AG09309 (cell line): ENCODE results near the gene OCEL1.

Experiments
- DNase-seq: peaks from one replicate; pipeline ENCODE4 v3.0.0-alpha.2; 2010; ENCODE audit warnings: low read depth
- H3K4me3 ChIP-seq: 2 replicates; pipeline ENCODE4 v1.5.1; 2011; ENCODE audit warnings: mild to moderate bottlenecking, low read depth, low read length, moderate library complexity; ENCODE audit not compliant: control insufficient read depth
- CTCF ChIP-seq: IDR thresholded peaks from 2 replicates; pipeline ENCODE4 v1.5.1; 2011; ENCODE audit warnings: mild to moderate bottlenecking, low read depth, low read length, inconsistent platforms; ENCODE audit not compliant: insufficient read depth, control insufficient read depth; ENCODE audit errors: missing control alignments

OCEL1 gene

GRCh38 chr19:17229890-17230289 is 3.9 kb downstream of the OCEL1 start:
- H3K4me3 ChIP-seq, result no peak overlapping the region
- TF ChIP-seq CTCF, result no peak
- no peak for DNase-seq

GRCh38 chr19:17232258-17232657 is 6.2 kb downstream of the OCEL1 start:
- TF ChIP-seq CTCF, result no peak
- no peak for DNase-seq

GRCh38 chr19:17234911-17235299 is 8.9 kb downstream of the OCEL1 start:
- no peak for DNase-seq
- no peak for TF ChIP-seq CTCF
- peak overlapping the region; percentile 66 for H3K4me3 ChIP-seq

More at GRCh38 chr19:17232258-17232657, 6.2 kb downstream of the OCEL1 start:
- H3K4me3 ChIP-seq, result no peak overlapping the region

GRCh38 chr19:17235300-17235970 is 9.4 kb downstream of the OCEL1 start:
- peak overlapping the region; percentile 66 for H3K4me3 ChIP-seq
- DNase-seq, result peak; percentile 31
- TF ChIP-seq CTCF, result peak; percentile 36

- DNase-seq, result no peak
- peak overlapping the region; percentile 66 for H3K4me3 ChIP-seq
- no peak for TF ChIP-seq CTCF
Observed at GRCh38 chr19:17235971-17236777, 10.1 kb downstream of the OCEL1 start.

- no peak overlapping the region for H3K4me3 ChIP-seq
- DNase-seq, result no peak
- no peak for TF ChIP-seq CTCF
Observed at GRCh38 chr19:17236811-17237543, 11.0 kb downstream of the OCEL1 start.
